Lower lobe of right lung (tissue), 2 donors: Measurements from ENCODE around the gene CAPZB. TPM values are rescaled to one million over a fixed set of nuclear protein-coding genes. Genes with fewer than 3 reads are reported as not detected.

Experiments used
- ATAC-seq, 2 donors: fragments of 200-7000 bp; cut with Tn5 transposase; one replicate each; pipeline ENCODE4 v1.9.1; 2020 to 2022; ENCODE audit warnings: mild to moderate bottlenecking in 2 of 2, moderate library complexity in 2 of 2
- DNase-seq: peaks from one replicate; pipeline ENCODE4 v3.0.0-alpha.2; 2020
- H3K27ac ChIP-seq: fragments of 200-600 bp; one replicate; pipeline ENCODE4 v1.8.0; 2022
- H3K27me3 ChIP-seq: fragments of 200-600 bp; one replicate; pipeline ENCODE4 v1.8.0; 2022; ENCODE audit warnings: low read depth
- H3K36me3 ChIP-seq: fragments of 200-600 bp; one replicate; pipeline ENCODE4 v1.8.0; 2022; ENCODE audit warnings: mild to moderate bottlenecking
- H3K4me1 ChIP-seq: fragments of 200-600 bp; one replicate; pipeline ENCODE4 v1.8.0; 2022
- H3K4me3 ChIP-seq: fragments of 200-600 bp; one replicate; pipeline ENCODE4 v1.8.0; 2022; ENCODE audit warnings: mild to moderate bottlenecking
- H3K9me3 ChIP-seq: fragments of 200-600 bp; one replicate; pipeline ENCODE4 v1.8.0; 2022
- CTCF ChIP-seq: fragments of 200-600 bp; IDR thresholded peaks from one replicate; pipeline ENCODE4 v1.8.0; 2022; ENCODE audit warnings: antibody characterized with exemption, mild to moderate bottlenecking
- intact Hi-C: fragments of 100-400 bp; cut with DNase I; formaldehyde crosslinking; loops from one replicate; pipeline ENCODE4 v1.11.0; 2022
- total RNA-seq: library from RNA; stranded (reverse); fragmentation: NEBNext Ultra II Directional; extraction: Animal tissue kit (Norgen Biotek cat#: 25700); gene quantifications from one replicate; pipeline ENCODE4 v1.2.1, GENCODE V29; 2021
- donor health status: DM: no; HTN: yes; CAD: no; lungs with severe emphysema.

Gene CAPZB
- total RNA-seq, 1 donor from 2014 or later: 236 TPM

GRCh38 chr1:19366599-19367536, 118.5 kb downstream of the CAPZB start:
- Histone ChIP-seq H3K27ac (peak overlapping the region; percentile 68), H3K4me3 (no peak overlapping the region), H3K36me3 (peaks cover 12% of the 10 kb centered on the region), H3K27me3 (no peaks in the 10 kb centered on the region), H3K9me3 (no peaks in the 10 kb centered on the region), H3K4me1 (peaks cover 61% of the 10 kb centered on the region)
- no peak for TF ChIP-seq CTCF
- no peak for DNase-seq
- intact Hi-C loops: no loop called here
- ATAC-seq: no peak

- Histone ChIP-seq H3K4me1 (peaks cover 61% of the 10 kb centered on the region), H3K36me3 (peaks cover 12% of the 10 kb centered on the region), H3K27me3 (no peaks in the 10 kb centered on the region), H3K4me3 (no peak overlapping the region), H3K27ac (peak overlapping the region; percentile 68), H3K9me3 (no peaks in the 10 kb centered on the region)
- DNase-seq: no peak
- no peak for TF ChIP-seq CTCF
- ATAC-seq: peak; percentile 47 to 51
- intact Hi-C loops: no loop called here
These were observed 119.6 kb downstream of the CAPZB start for GRCh38 chr1:19365721-19366120.

GRCh38 chr1:19363536-19364152, 121.7 kb downstream of the CAPZB start:
- no peak for DNase-seq
- intact Hi-C loops: no loop called here
- no peaks in the 10 kb centered on the region for H3K27me3 ChIP-seq
- no peak for ATAC-seq
- no peaks in the 10 kb centered on the region for H3K9me3 ChIP-seq
- H3K27ac ChIP-seq: peak overlapping the region; percentile 24
- H3K4me1 ChIP-seq: peaks cover 57% of the 10 kb centered on the region
- no peak for TF ChIP-seq CTCF
- no peak overlapping the region for H3K4me3 ChIP-seq
- peaks cover 19% of the 10 kb centered on the region for H3K36me3 ChIP-seq

- no peak for DNase-seq
- peak overlapping the region; percentile 60 for H3K27ac ChIP-seq
- H3K4me3 ChIP-seq: no peak overlapping the region
- H3K9me3 ChIP-seq: no peaks in the 10 kb centered on the region
- intact Hi-C loops: no loop called here
- no peaks in the 10 kb centered on the region for H3K27me3 ChIP-seq
- ATAC-seq: peak in 1 of 2 donors; percentile 22
- H3K4me1 ChIP-seq: peaks cover 39% of the 10 kb centered on the region
- no peak for TF ChIP-seq CTCF
- peaks cover 32% of the 10 kb centered on the region for H3K36me3 ChIP-seq
These were observed 123.7 kb downstream of the CAPZB start for GRCh38 chr1:19361611-19362147.

- no peak for DNase-seq
- peaks cover 38% of the 10 kb centered on the region for H3K36me3 ChIP-seq
These were observed 124.3 kb downstream of the CAPZB start for GRCh38 chr1:19360843-19361610.

More at GRCh38 chr1:19360843-19361610, 124.3 kb downstream of the CAPZB start:
- ATAC-seq: peak; percentile 74 to 86
- intact Hi-C loops: no loop called here
- TF ChIP-seq CTCF: no peak
- no peak overlapping the region for H3K4me3 ChIP-seq
- H3K27ac ChIP-seq: peak overlapping the region; percentile 60
- H3K27me3 ChIP-seq: no peaks in the 10 kb centered on the region
- no peaks in the 10 kb centered on the region for H3K9me3 ChIP-seq
- H3K4me1 ChIP-seq: peaks cover 38% of the 10 kb centered on the region
